Stimulated activated CD8-positive, alpha-beta memory T cell treated with anti-CD3 and anti-CD28 coated beads, Interleukin-4, amount 100 ng/mL, for 48 hours (primary cell): ENCODE measurements around the gene SERPINA9.

Experiments used
- DNase-seq: peaks from one replicate; pipeline ENCODE4 v3.0.0-alpha.2; 2020

SERPINA9 gene

DNA sequence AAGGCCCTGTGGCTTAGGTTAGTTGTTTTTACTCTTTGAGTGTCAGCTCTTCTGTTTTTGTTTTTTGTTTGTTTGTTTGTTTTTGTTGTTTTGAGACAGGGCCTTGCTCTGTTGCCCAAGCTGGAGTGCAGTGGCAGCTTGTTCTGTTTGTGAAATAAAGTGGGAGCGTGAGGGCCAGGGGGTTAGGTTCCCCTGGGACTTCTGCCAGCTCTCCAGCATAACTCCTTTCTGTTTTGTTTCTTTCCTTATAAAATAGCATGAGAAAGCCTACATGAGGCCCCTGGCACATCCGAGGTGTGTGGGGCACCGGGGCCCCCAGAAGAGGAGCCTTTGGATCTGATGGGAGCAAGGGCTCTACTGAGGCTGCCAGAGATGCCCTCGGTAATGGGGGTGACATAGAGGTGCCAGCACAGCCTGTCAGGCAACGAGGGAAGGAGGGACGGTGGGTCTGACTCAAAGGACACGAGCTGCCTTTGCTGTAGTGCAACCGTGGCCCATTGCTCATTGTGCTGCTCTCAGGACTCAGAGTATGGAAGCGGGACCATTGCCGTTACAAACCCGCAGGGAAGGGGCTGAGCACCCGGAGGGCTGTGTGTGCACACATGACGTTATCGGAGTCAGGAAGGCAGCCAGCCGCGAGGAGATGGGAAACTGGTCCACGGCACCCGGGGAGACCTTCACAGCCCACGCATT is 14.3 kb downstream of the SERPINA9 start:
- no peak for DNase-seq

GRCh38 chr14:94460631-94461416 is 15.2 kb downstream of the SERPINA9 start:
- no peak for DNase-seq

- DNase-seq: no peak
These were observed 17.3 kb downstream of the SERPINA9 start for GRCh38 chr14:94458558-94459205.

DNA sequence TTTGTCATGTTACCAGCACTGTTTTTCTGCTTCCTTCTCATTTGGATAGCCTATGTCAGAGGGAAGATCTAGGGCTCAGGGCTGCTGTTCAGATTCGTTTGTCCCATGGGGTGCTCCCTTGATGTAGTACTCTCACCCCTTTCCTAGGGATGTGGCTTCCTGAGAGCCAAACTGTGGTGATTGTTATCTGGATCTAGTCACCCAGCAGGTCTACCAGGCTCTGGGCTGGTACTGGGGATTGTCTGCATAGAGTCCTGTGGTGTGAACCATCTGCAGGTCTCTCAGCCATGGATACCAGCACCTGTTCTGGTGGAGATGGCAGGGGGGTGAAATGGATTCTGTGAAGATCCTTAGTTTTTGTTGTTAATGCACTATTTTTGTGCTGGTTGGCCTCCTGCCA is 17.9 kb downstream of the SERPINA9 start:
- no peak for DNase-seq

DNA sequence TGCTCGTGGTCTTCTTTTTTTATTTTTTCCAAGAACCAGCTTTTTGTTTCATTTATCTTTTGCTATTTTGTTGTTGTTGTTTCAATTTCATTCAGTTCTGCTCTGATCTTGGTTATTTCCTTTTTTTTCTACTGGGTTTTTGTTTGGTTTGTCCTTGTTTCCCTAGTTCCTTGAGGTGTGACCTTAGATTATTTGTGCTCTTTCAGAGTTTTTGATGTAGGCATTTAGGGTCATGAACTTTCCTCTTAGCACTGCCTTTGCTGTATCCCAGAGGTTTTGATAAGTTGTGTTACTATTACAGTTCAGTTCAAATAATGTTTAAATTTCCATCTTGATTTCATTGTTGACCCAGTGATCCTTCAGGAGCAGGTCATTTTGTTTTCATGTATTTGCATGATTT is 20.1 kb downstream of the SERPINA9 start:
- no peak for DNase-seq

GRCh38 chr14:94451826-94452225 is 24.2 kb downstream of the SERPINA9 start:
- no peak for DNase-seq

DNA sequence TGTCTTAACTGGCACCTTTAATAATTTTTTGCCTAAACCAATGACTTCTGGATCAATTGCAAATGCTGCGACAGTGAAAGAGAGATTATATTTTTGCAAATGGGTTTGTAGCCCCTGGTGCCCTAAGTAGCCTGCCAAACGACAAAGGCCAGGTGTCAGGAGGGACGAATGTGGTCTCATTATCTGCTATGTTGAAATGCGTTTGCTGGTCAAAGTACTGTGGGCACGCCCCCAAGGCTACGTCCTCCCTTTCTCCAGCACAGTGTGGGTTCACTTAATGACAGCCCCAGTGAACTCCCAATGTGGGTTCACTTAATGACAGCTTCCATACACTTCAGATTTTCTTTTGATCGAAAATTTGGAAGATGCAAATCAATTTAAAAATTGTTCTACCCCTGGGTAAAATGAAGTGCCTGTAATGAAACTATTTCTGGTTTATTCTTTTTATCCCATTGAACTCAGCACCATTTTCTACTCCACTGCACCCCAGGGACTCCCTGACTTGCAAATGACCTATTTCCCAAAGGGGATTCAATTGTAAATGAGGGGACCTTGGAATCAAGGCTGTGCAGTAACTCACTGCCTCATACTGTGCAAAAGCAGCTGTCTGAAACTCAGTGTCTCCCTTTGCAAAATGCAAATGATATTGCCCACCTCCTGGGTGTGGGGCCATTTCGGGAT is 24.8 kb downstream of the SERPINA9 start:
- no peak for DNase-seq

- no peak for DNase-seq
These were observed 25.3 kb downstream of the SERPINA9 start for GRCh38 chr14:94450722-94451090.

DNA sequence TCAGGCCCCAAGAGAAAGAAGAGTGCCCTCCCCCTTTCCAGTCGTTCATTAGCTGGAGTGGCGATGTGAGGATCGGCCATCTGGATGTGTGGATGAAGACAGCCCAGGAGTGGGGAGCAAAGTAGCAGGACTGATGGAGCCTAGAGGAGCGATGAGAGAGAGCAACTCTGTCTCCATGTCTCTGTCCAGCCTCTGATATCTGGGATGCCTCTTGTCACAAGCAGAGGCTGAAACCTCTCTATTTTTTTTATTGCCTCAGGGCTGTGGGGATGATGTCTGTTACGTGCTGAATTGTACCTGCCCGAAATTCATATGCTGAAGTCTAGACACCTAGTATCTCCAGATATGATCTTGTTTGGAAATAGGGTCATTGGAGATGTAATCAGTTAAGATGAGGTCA is 26.1 kb downstream of the SERPINA9 start:
- DNase-seq: no peak

DNA sequence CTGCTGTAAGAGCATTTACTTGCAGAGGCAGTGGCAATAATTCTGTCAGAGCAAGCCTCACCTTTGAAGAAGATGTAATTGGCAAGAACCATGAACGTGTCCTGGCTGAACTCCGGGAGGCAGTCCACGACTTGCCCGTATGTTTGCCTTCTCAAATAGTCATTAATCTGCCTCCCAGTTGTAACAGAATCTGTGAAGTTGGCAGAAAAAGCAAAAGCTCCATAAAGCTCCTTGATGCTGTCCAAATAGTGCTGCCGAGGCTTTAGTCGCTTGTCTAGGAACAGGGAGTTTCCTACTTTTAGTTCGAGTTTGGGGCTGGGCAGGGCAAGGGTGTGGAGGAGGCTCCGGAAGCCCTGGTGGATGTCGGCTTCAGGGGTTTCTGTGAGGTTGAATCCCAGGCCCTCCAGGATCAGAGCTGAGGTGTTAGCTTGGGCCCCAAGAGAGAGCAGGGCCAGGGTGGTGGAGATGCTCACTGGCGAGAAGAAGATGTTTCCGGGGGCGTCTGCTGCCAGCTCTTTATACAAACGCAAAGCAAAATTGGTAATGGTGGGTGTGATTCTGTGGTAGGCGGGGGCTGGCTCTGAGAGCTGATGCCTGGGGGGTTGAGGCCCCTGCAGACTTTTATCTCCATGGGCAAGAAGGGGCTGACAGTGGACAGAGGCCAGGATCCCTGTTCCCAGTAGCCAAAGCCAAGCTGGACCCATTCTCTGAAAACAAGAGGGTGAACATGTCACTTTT is 27.8 kb downstream of the SERPINA9 start:
- DNase-seq: no peak

DNA sequence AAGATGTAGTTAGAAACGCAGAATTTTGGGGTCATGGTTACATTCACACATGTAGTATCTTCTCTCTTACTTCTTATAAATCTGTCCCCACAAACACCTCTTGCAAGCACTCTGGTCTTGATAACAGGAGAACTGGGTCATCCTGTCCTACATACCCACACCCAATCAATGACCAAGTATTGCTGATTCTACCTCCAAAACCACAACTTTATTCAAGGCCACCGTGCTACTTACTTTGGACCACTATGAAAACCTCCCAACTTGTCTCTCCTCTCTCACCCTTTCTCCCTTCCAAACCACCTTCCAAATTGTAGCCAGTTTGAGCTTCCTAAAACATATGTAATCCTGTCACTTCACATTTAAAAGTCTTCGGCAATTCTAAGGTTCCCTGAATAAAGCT is 28.8 kb downstream of the SERPINA9 start:
- no peak for DNase-seq

- DNase-seq: no peak
These were observed 29.9 kb downstream of the SERPINA9 start for GRCh38 chr14:94446126-94446525.

GRCh38 chr14:94445003-94445402 is 31.0 kb downstream of the SERPINA9 start:
- DNase-seq: no peak

DNA sequence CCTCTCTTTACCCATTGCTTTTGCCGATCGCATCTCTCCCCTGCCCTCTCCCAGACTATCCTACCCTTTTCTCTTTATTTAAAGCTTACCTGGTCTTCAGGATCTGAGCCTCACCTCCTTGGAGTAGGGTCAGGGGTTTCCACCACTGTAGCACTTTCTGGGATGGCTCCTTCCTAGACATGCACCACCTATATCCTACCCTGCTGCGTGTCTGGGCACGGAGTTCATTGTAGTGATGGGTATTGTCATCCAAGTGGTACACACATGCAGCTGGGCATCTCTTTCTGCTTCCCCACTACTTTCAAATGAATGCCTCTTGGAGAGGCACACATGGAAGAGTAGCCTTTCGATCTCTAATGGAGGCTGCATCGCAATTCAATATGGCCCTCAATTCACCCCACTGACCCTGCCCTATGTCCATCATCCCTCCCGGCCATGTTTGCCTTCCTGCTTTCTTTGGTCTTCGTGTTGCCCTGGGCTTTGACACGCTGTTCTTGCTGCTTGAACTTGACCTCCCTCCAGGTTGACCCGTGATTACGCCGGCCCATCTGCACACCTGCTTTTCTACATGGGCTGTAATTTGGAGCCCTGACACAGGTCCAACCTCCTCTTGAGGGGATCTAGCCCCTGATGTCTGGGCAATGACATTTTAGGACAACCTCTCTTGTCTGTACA is 34.3 kb downstream of the SERPINA9 start:
- DNase-seq: no peak

DNA sequence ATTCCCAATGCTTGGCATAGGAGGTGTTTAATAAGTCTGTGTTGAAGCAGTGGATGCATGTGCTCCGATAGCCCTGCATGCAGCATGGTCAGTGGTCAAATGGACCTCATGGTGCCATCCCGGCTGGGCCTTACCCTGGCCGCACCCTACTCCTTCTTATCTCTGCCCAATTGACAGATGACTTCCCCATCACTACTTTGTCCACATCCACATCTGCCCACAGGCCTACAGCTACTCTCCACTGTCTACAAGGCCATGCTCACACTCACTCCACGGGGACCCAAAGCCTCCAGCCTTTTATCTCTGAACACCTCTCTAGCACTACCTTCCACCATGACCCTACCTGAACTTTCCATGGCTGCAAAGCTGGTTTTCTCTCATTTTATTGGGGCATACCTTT is 34.9 kb downstream of the SERPINA9 start:
- no peak for DNase-seq

GRCh38 chr14:94439453-94440057 is 36.4 kb downstream of the SERPINA9 start:
- DNase-seq: no peak

GRCh38 chr14:94428610-94429009 is 47.4 kb downstream of the SERPINA9 start:
- DNase-seq: no peak

DNA sequence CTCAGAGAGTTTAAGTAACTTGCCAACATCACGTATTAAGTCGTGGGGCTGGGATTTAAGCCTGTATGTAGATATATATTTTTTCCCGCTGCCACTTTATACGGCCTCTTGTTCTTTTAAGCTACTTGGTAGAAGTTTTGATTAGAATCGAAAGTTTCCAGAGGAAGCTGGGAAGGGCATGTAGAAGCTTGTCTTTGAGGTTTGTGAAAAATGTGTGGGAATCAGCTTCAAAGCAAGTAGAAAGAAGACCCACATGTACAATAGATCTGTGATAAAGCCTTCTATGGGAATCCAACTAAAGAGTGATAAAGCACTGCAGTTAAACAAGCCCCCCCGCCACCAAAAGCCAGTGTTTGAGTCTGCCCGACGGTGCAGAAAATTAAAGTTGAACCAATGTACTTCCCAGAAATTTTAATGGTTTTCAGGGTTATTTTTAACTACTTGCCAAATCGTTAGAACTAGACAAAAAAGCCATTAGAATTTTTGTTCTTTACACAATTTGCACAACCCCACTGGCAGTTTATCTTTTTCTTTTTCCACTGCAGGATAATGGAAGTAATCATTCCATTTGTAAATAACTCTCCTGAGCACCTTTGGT is 48.9 kb downstream of the SERPINA9 start:
- DNase-seq: no peak

- DNase-seq: no peak
These were observed 49.5 kb downstream of the SERPINA9 start for GRCh38 chr14:94426526-94426925.

- DNase-seq: no peak
These were observed 51.6 kb downstream of the SERPINA9 start for GRCh38 chr14:94424371-94424770.

GRCh38 chr14:94423453-94424056 is 52.4 kb downstream of the SERPINA9 start:
- DNase-seq: peak; percentile 81
